Keratinocyte (primary cell): ENCODE measurements around the gene FLVCR2.

Experiments used
- CTCF ChIP-seq, 3 experiments: IDR thresholded peaks in 1 of 3; conservative IDR thresholded peaks in 1 of 3; optimal IDR thresholded peaks in 1 of 3; 2 replicates in 2 of 3; 3 replicates in 1 of 3; pipeline versions ENCODE3 to v1.5.1; 2011; ENCODE audit warnings: low read length in 3 of 3, mild to moderate bottlenecking in 3 of 3, moderate library complexity in 2 of 3, control low read depth in 1 of 3, inconsistent platforms in 1 of 3; ENCODE audit not compliant: insufficient read depth in 2 of 3; ENCODE audit errors: extremely low read depth in 1 of 3
- EZH2 ChIP-seq: IDR thresholded peaks from one replicate; pipeline ENCODE4 v1.6.1; 2012; ENCODE audit warnings: inconsistent platforms, mild to moderate bottlenecking, low read length, moderate library complexity

- TF ChIP-seq CTCF (optimal IDR thresholded peaks at IDR 0.05 in 1 of 3, IDR thresholded peaks at IDR 0.05 in 1 of 3, conservative IDR thresholded peaks at IDR 0.05 in 1 of 3; ENCODE audit: extremely low read depth in 1 of 3, insufficient read depth in 2 of 3, low read length in 3 of 3) (no peak), EZH2 (no peak)
Measured at GRCh38 chr14:75649773-75650172, 71.4 kb downstream of the FLVCR2 start.
